Measurements from ENCODE around the gene TBX19.
A peak's percentile ranks its signal among the peaks of the same experiment; 100 is the strongest.
"Not testable (repeated sequence)": the region's sequence is repeated elsewhere in the genome, so short reads cannot be mapped to it uniquely, and the experiment has no call there.

TBX19 gene

GRCh38 chr1:168321945-168322344 lies 41.3 kb downstream of the TBX19 start:
- DNase-seq, result no peak

- DNase-seq, result no peak
These were observed 44.2 kb downstream of the TBX19 start for GRCh38 chr1:168324745-168325425.

GRCh38 chr1:168328731-168329364 lies 48.2 kb downstream of the TBX19 start:
- no peak for DNase-seq

GRCh38 chr1:168330285-168330684 lies 49.6 kb downstream of the TBX19 start:
- no peak for DNase-seq

- DNase-seq, result no peak
These were observed 50.9 kb downstream of the TBX19 start for GRCh38 chr1:168331569-168331968.

- no peak for DNase-seq
These were observed 53.0 kb downstream of the TBX19 start for GRCh38 chr1:168333562-168334276.

- no peak for DNase-seq
These were observed 54.8 kb downstream of the TBX19 start for GRCh38 chr1:168335500-168335899.

GRCh38 chr1:168338589-168339503 lies 58.2 kb downstream of the TBX19 start:
- DNase-seq, result no peak

- no peak for DNase-seq
These were observed 60.3 kb downstream of the TBX19 start for GRCh38 chr1:168340781-168341482.

- DNase-seq, result no peak
These were observed 60.9 kb downstream of the TBX19 start for GRCh38 chr1:168341483-168341975.

- peak; percentile 79 for DNase-seq
These were observed 62.0 kb downstream of the TBX19 start for GRCh38 chr1:168342572-168343280.

- no peak for DNase-seq
These were observed 62.9 kb downstream of the TBX19 start for GRCh38 chr1:168343566-168343965.

- DNase-seq, result no peak
These were observed 63.8 kb downstream of the TBX19 start for GRCh38 chr1:168344517-168344916.

GRCh38 chr1:168345939-168346338 lies 65.3 kb downstream of the TBX19 start:
- DNase-seq, result no peak

GRCh38 chr1:168347630-168348029 lies 67.0 kb downstream of the TBX19 start:
- no peak for DNase-seq

- no peak for DNase-seq
These were observed 67.6 kb downstream of the TBX19 start for GRCh38 chr1:168348146-168348709.

GRCh38 chr1:168354335-168355269 lies 73.9 kb downstream of the TBX19 start:
- DNase-seq, result not testable (repeated sequence)

- DNase-seq, result no peak
These were observed 79.7 kb downstream of the TBX19 start for GRCh38 chr1:168360151-168361021.

GRCh38 chr1:168361252-168361651 lies 80.6 kb downstream of the TBX19 start:
- DNase-seq, result no peak
